Calu3 (cell line): ENCODE data around the gene WEE1. TPM values are rescaled to one million over a fixed set of nuclear protein-coding genes. Genes with fewer than 3 reads are reported as not detected.

ENCODE experiments used
- BruUV-seq: library from RNA; stranded (reverse); fragments of 400-500 nt; replicated peaks from 2 replicates; lab custom pipeline; 2021; lab: Mats Ljungman, UMichigan
- CTCF ChIA-PET: fragments of 300-600 bp; sonication (Branson Sonifier 250); formaldehyde crosslinking; loops from one replicate; lab custom pipeline; 2022; ENCODE audit warnings: antibody characterized with exemption; lab: Charles Lee
- DNase-seq: peaks from one replicate; pipeline ENCODE4 v3.0.0; 2022
- H3K27ac Mint-ChIP-seq: one replicate; pipeline ENCODE4 v1.8.0; 2022; ENCODE audit warnings: mixed read lengths; ENCODE audit not compliant: unreplicated experiment
- H3K27me3 Mint-ChIP-seq: one replicate; pipeline ENCODE4 v1.8.0; 2022; ENCODE audit warnings: mixed read lengths; ENCODE audit not compliant: unreplicated experiment
- H3K36me3 Mint-ChIP-seq: one replicate; pipeline ENCODE4 v1.8.0; 2022; ENCODE audit warnings: mild to moderate bottlenecking, moderate library complexity, mixed read lengths; ENCODE audit not compliant: insufficient read depth, unreplicated experiment
- H3K4me1 Mint-ChIP-seq: one replicate; pipeline ENCODE4 v1.8.0; 2022; ENCODE audit warnings: mild to moderate bottlenecking, low read depth, mixed read lengths; ENCODE audit not compliant: unreplicated experiment
- H3K4me3 Mint-ChIP-seq: one replicate; pipeline ENCODE4 v1.8.0; 2022; ENCODE audit warnings: mild to moderate bottlenecking, low read depth, moderate library complexity, mixed read lengths; ENCODE audit not compliant: unreplicated experiment
- H3K9me3 Mint-ChIP-seq: one replicate; pipeline ENCODE4 v1.8.0; 2022; ENCODE audit warnings: low read depth, mixed read lengths; ENCODE audit not compliant: unreplicated experiment
- CTCF ChIP-seq: fragments of 200-600 bp; IDR thresholded peaks from one replicate; pipeline ENCODE4 v1.8.0; 2022; ENCODE audit warnings: antibody characterized with exemption; ENCODE audit not compliant: unreplicated experiment
- intact Hi-C: fragments of 100-400 bp; cut with micrococcal nuclease; formaldehyde crosslinking; loops from one replicate; pipeline ENCODE4 v1.10.0; 2022; ENCODE audit not compliant: unreplicated experiment
- total RNA-seq: library from RNA; stranded (reverse); gene quantifications from 2 replicates; pipeline ENCODE4 v1.2.3, GENCODE V29; 2022

Gene WEE1
- total RNA-seq, 1 experiment from 2014 or later: 53.6 TPM

- BruUV-seq: no TSS peak
- Mint-ChIP-seq H3K4me1 (peaks cover 49% of the 10 kb centered on the region), H3K27me3 (no peaks in the 10 kb centered on the region), H3K4me3 (no peak overlapping the region), H3K9me3 (peaks cover 5% of the 10 kb centered on the region), H3K36me3 (peaks cover 20% of the 10 kb centered on the region), H3K27ac (peak overlapping the region; percentile 11)
- TF ChIP-seq CTCF: no peak
- intact Hi-C loops: no loop called here
- no peak for DNase-seq
- CTCF ChIA-PET: no interaction called here
These were observed 35.7 kb downstream of the WEE1 start for GRCh38 chr11:9609002-9609759.

- CTCF ChIA-PET: interaction anchor here (0.6 to 0.7 kb wide), 2 partner anchors 167 to 305 kb away, joined by 3 to 6 read pairs; no protein-coding TSS in a partner anchor
- Mint-ChIP-seq H3K4me1 (peaks cover 55% of the 10 kb centered on the region), H3K4me3 (no peak overlapping the region), H3K27me3 (no peaks in the 10 kb centered on the region), H3K27ac (no peak overlapping the region), H3K9me3 (peaks cover 5% of the 10 kb centered on the region), H3K36me3 (peaks cover 23% of the 10 kb centered on the region)
- no peak for TF ChIP-seq CTCF
- intact Hi-C loops: loop anchor here (5.0 to 10.0 kb wide), 3 partner anchors 33 to 365 kb away; partner anchors contain the start of gene SWAP70
- DNase-seq: no peak
- BruUV-seq: no TSS peak
These were observed 36.4 kb downstream of the WEE1 start for GRCh38 chr11:9609841-9610240.

- Mint-ChIP-seq H3K9me3 (peaks cover 2% of the 10 kb centered on the region), H3K4me1 (peaks cover 33% of the 10 kb centered on the region), H3K27ac (peak overlapping the region; percentile 93), H3K27me3 (no peaks in the 10 kb centered on the region), H3K36me3 (peaks cover 23% of the 10 kb centered on the region), H3K4me3 (peak overlapping the region; percentile 72)
- TF ChIP-seq CTCF: peak; percentile 81
- CTCF ChIA-PET: interaction anchor here (0.7 to 2.2 kb wide), 14 partner anchors 12 to 152 kb away, joined by 3 to 16 read pairs (median 4); partner anchors contain the start of genes WEE1 and ZNF143
- BruUV-seq: TSS peak; percentile 99
- DNase-seq: peak; percentile 97
- intact Hi-C loops: loop anchor here (1.0 to 10.0 kb wide), 4 partner anchors 36 to 362 kb away; partner anchors contain the start of gene SWAP70
These were observed 39.8 kb downstream of the WEE1 start for GRCh38 chr11:9613118-9613829.
